BJ (cell line): ENCODE results near the gene CCDC148. TPM values are rescaled to one million over a fixed set of nuclear protein-coding genes. Genes with fewer than 3 reads are reported as not detected.

Source experiments
- CTCF ChIA-PET: fragments of 350-600 bp; formaldehyde crosslinking; extraction: SDS; loops from one replicate; lab custom pipeline; 2021; ENCODE audit warnings: antibody characterized with exemption, inconsistent platforms; lab: Yijun Ruan, JAX
- POLR2A ChIA-PET: fragments of 300-600 bp; sonication (Branson Sonifier 250); formaldehyde crosslinking; extraction: SDS; loops from one replicate; lab custom pipeline; 2021; ENCODE audit warnings: antibody characterized with exemption; lab: Charles Lee
- DNase-seq: peaks from one replicate; pipeline ENCODE4 v3.0.0-alpha.2; 2011; ENCODE audit warnings: low read depth
- H3K27me3 ChIP-seq: 2 replicates; pipeline ENCODE4 v1.6.0; 2011; ENCODE audit warnings: low read length; ENCODE audit not compliant: control insufficient read depth, insufficient read depth
- H3K36me3 ChIP-seq: 2 replicates; pipeline ENCODE4 v1.5.1; 2011; ENCODE audit warnings: low read length; ENCODE audit not compliant: control insufficient read depth, insufficient read depth
- H3K4me3 ChIP-seq: 2 replicates; pipeline ENCODE4 v1.5.1; 2011; ENCODE audit warnings: low read depth, mild to moderate bottlenecking, control low read depth, low read length
- CTCF ChIP-seq: IDR thresholded peaks from 2 replicates; pipeline ENCODE4 v1.5.1; 2011; ENCODE audit warnings: low read depth, mild to moderate bottlenecking, control low read depth, inconsistent platforms, low read length, moderate library complexity; ENCODE audit not compliant: insufficient read depth
- polyA plus RNA-seq: library from polyadenylated mRNA; depleted of rRNA; stranded (reverse); fragments of >200 nt; gene quantifications from 2 replicates; pipeline ENCODE4 v1.2.3, GENCODE V29; 2011

CCDC148 gene
- polyA plus RNA-seq, 1 experiment = 0.75 TPM

GRCh38 chr2:158253170-158253569, 203.4 kb downstream of the CCDC148 start:
- POLR2A ChIA-PET = no interaction called here
- Histone ChIP-seq H3K36me3 (no peaks in the 10 kb centered on the region), H3K27me3 (no peaks in the 10 kb centered on the region; the same call in 1 of the 2 replicates), H3K4me3 (no peak overlapping the region)
- no peak for TF ChIP-seq CTCF
- no peak for DNase-seq
- CTCF ChIA-PET = no interaction called here

- no peak for TF ChIP-seq CTCF
- CTCF ChIA-PET = no interaction called here
- Histone ChIP-seq H3K27me3 (no peaks in the 10 kb centered on the region; the same call in 1 of the 2 replicates), H3K36me3 (no peaks in the 10 kb centered on the region), H3K4me3 (no peak overlapping the region)
- POLR2A ChIA-PET = no interaction called here
- DNase-seq = no peak
Measured at GRCh38 chr2:158251356-158251755, 205.2 kb downstream of the CCDC148 start.

- ChIA-PET POLR2A (no interaction called here), CTCF (no interaction called here)
- Histone ChIP-seq H3K36me3 (no peaks in the 10 kb centered on the region), H3K27me3 (no peaks in the 10 kb centered on the region), H3K4me3 (no peak overlapping the region)
- TF ChIP-seq CTCF = no peak
- no peak for DNase-seq
Measured at GRCh38 chr2:158243392-158243791, 213.2 kb downstream of the CCDC148 start.

- CTCF ChIA-PET = no interaction called here
- no peak overlapping the region for H3K4me3 ChIP-seq
- TF ChIP-seq CTCF = no peak
Measured at GRCh38 chr2:158242280-158242679, 214.3 kb downstream of the CCDC148 start.

GRCh38 chr2:158240975-158241374, 215.6 kb downstream of the CCDC148 start:
- POLR2A ChIA-PET = no interaction called here
- Histone ChIP-seq H3K27me3 (no peaks in the 10 kb centered on the region), H3K36me3 (no peaks in the 10 kb centered on the region), H3K4me3 (no peak overlapping the region)
- no peak for TF ChIP-seq CTCF
- CTCF ChIA-PET = no interaction called here
- no peak for DNase-seq

More at GRCh38 chr2:158242280-158242679, 214.3 kb downstream of the CCDC148 start:
- no peaks in the 10 kb centered on the region for H3K36me3 ChIP-seq
- no peaks in the 10 kb centered on the region for H3K27me3 ChIP-seq
- POLR2A ChIA-PET = no interaction called here
- DNase-seq = no peak
